ENCODE results near the gene HOXC4.

The HOXC4 gene

GRCh38 chr12:54016051-54016450 is 37.6 kb upstream of the HOXC4 start:
- no peak for DNase-seq

DNA sequence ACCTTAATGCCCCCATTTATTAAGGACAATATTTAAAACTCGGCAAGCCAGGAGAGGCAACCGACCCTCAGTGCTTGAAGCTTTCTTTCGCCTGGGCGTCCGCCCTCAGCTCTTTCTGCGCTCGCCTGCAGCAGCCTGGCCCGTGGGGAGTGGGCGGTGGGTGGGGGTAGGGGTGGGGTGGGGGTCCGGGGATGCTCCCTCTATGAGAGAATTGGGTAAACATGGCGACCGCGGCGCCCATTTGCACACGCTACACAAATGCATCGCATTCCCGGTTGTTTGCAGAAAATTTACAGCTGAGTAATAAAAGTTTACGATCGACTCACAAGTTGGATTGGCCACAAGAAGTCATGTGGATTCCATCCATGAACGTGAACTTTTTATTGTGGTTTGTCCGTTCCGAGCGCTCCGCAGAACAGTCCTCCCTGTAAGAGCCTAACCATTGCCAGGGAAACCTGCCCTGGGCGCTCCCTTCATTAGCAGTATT is 37.1 kb upstream of the HOXC4 start:
- peak; percentile 20 to 34 for DNase-seq

DNA sequence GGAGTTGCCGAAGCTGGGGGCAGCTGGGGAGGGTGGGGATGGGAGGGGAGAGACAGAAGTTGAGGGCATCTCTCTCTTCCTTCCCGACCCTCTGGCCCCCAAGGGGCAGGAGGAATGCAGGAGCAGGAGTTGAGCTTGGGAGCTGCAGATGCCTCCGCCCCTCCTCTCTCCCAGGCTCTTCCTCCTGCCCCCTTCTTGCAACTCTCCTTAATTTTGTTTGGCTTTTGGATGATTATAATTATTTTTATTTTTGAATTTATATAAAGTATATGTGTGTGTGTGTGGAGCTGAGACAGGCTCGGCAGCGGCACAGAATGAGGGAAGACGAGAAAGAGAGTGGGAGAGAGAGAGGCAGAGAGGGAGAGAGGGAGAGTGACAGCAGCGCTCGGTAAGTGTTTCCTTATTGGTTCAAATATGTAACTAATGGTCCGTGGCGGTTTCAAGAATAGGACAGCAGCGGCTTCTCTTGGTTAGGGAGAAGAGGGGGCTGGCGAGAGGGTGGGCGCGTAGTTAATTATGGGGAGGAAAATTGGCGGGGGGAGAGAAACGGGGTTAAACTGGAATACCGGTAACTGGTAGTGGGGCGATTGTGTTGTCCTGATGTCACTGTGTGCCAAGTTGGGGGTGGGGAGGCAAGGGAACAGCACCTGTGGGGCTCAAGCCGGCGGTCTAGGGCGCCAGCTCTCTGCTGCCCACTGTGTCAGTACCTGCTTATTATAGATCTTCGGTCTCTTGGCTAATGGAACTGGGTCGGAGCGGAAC is 36.4 kb upstream of the HOXC4 start:
- peak; percentile 72 to 76 for DNase-seq

DNA sequence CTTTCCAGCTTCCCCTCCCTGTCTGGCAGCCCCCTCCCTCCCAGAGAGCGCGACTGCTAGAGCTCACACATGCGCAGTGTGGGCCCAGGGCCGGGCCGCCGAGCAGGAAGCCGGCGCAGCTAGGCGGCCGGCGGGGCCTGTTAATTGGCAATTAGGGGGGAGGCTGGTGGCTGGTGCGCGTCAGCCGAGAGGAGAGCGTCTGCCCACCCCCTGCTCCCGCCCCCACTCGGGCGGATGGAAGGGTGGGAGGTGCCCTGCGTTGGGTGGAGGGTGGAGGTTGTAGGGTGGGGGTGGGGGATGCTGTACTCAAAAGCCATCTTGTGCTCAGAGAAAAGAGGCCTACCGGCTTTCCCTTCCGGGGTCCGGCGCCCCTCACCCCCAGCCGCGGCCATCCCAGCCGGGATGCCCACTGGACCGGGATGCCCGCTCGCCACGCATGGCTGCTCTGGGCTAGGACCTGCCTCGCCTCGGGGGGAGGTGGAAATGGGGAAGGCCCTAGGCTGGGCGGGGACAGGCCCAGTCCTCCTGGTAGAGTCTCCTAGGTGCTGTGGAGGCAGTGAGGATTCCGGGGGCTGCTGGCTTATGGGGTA is 35.7 kb upstream of the HOXC4 start:
- DNase-seq: peak; percentile 91 to 93

GRCh38 chr12:54018468-54018984 is 35.1 kb upstream of the HOXC4 start:
- DNase-seq: peak; percentile 20 to 24

DNA sequence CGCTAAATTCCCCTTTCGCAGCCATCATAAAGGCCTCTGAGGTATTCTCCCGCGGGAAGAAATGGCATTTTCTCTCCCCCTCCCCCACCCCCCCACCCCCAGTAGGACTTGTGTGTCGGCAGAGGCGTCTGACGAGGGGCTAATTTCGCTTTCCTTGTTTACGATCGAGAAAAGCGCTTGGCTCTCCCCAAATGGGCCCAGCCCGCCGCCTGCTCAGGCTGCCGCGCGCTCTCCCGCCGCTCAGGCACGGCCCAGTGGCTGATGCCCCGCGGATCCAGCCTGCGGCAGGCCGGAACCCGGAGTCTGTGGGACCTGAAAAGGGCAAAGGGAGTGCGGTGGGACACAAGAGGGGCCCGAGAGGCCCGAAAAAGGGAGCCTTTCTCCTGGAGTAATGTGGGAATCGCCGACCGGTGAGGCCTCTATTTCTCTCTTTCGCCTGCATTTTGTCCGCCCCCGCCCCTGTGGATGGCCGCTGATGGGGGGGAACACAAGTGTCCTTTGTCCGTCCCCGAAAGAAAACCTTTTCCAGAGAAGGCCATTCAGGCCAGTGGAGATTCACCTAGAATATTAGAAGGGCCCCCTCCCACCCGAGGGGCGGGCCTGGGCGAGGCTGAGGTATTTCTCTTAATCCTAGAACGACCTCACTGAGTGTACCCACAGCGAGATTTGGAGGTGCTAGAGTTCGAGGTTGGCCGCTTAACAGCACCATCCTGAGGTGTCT is 34.4 kb upstream of the HOXC4 start:
- DNase-seq: no peak

DNA sequence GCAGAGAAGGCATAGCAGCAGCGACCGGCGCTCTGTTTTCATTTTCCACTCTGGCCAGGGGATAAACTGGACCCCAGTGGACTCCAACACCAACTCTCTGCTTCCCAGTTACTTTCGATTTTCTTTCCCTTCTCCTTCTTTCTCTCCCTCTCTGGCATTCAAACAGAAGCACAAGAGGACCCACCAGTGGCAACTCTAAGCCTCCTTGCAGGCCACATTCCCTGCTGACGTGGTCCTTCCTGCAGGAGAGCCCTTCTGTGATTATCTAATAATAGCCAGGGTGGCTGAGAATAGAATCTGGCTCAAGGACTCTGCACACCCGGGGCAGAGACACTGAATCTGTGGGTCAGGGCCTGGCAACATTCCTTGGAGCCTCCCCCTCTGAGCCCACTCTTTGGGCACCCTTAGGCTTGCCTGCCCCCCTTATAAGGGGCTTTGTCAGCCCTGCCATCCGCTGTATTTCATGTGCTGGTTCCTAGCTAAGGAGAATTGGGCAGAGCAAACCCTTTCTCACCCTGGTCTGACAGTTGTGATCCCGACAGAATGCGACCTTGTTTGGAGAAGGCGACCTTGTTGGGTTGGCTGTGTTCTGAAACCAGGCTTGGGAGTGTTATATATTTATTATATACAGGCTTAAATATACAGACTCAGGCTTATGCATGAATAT is 33.6 kb upstream of the HOXC4 start:
- no peak for DNase-seq

GRCh38 chr12:54020591-54021405 is 32.8 kb upstream of the HOXC4 start:
- DNase-seq: no peak

- DNase-seq: peak in 1 of 2 experiments; percentile 25
Measured at GRCh38 chr12:54021432-54022013, 32.1 kb upstream of the HOXC4 start.

DNA sequence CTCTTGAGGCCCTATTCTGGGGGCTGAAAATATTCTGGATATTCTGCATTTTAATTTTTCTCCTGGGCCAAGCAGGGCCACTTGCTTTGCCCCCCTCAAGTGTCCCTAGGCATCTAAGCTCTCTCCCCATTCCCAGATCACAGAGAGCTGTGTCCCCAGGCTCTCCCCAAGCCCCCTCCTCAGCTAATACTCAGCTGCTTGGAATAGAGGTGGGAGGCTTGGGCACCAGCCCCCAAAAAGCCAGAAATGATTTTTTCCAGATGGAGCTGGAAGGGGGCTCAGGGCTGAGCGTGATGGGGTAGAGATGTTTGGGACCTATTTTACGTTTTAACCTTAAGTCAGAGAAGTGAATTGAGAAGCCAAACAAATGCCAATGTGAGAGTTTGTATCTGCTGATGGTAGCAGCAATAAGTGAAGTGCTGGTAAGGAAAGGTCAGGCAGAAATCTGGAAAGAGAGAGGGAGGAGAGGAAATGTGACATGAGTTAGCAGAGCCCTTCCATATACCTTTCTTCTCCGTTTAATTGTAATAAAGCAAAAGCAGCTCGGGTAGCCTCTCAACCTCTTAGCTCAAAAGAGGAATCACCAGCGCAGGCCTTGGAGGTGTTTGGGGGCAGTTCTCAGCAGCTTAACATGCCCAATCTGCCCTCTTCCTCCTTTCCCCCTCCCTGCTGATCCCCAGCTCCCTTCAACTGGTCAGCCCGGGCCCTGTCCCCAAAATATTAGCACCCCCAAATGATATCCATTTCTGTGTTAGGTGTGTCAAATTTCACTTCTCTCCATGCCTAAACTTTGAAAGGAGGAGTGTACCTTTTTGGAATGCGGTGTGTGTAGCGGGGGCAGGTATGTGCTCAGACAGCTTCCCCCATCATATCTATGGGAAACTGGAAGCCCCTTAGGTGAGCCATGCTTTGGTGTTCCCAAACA is 30.4 kb upstream of the HOXC4 start:
- no peak for DNase-seq

GRCh38 chr12:54024127-54024526 is 29.5 kb upstream of the HOXC4 start:
- no peak for DNase-seq

GRCh38 chr12:54024581-54025305 is 28.9 kb upstream of the HOXC4 start:
- no peak for DNase-seq

GRCh38 chr12:54025499-54026405 is 27.9 kb upstream of the HOXC4 start:
- no peak for DNase-seq

DNA sequence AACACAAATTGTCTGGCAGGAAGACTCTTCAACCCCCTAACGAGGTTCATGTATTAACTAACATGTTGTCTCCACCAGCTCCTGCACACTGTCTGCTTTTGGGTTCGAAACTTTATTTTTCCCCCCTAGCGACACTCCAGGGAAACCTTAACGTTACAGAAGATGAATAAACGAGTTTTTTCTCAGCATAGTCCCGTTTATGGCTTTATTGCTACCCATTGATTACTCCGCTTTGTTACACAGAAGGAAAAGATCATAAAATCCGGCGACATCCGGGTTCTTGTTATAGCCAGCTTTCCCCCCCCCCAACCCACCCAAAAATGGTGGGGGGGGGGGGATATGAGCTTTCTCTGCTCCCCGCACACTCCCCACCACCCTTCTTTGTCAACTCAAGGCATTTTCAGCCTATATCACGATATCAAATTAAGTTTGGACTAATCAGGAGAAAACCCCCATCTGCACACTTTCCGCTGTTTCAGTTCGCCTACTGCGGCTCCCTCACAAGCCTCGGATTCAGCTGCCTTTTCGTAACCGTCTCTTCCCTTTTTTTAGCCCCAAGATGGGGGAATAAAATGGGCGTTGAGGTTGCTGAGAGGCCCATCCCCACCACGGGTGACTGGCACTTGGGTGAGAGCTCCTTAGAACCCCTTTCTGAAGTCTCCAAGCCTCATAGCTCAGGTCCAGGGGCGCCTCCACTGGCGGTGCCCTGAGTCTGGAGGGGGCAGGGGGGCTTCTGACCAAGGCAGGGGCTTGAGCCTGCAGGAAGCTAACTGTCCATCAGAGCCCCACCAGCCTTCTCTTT is 26.8 kb upstream of the HOXC4 start:
- no peak for DNase-seq

GRCh38 chr12:54027442-54027786 is 26.2 kb upstream of the HOXC4 start:
- no peak for DNase-seq

GRCh38 chr12:54028314-54029201 is 25.1 kb upstream of the HOXC4 start, which contains the start of gene HOXC6:
Gene HOXC6, plus strand, starts transcription at chr12:54028440. Its CDS starts 82 bp downstream, at chr12:54028522.
- DNase-seq: peak in 1 of 2 experiments; percentile 41

All from SHP77 (cell line).